ENCODE data around the gene SVIL.
"Not testable (repeated sequence)": the region's sequence is repeated elsewhere in the genome, so short reads cannot be mapped to it uniquely, and the experiment has no call there.

SVIL gene

DNA sequence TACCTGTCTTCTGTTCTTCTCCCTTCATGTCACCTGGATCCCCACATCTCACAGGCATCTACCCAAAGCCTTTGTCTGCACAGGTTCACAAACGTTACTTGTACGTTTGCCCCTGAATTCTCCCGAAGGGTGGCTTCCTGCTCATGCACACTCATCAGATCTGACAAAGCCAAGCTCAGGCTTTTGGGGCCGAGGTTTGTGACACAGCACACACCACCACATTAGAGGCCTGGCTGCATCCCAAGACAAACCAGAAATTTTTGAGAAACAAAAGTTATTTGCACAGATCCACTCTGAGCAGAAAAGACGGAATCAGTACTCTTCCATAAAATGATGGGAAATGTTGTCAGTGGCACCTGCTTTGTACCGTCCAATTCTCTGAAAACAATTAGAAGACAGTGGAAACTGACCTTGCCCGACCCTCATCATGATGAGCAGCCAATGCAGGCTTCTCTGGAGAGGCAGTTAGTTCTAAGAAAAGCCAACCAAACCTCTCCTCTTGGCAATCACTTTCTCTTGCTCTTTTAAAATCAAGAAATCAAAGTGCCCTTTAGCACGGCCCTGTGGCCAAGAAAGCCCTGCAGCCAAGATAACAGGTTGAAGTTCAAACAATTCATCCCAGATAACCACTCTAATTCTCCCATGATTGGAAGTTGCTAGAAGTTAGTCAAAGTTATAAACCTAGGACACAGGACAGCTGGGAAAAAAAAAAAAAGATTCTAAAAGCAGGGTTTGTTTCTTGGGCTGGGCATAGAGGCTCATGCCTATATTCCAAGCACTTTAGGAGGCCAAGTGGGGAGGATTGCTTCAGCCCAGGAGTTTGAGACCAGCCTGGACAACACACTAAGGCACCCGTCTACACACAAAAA is 13.6 kb upstream of the SVIL start:
- no peak for DNase-seq

DNA sequence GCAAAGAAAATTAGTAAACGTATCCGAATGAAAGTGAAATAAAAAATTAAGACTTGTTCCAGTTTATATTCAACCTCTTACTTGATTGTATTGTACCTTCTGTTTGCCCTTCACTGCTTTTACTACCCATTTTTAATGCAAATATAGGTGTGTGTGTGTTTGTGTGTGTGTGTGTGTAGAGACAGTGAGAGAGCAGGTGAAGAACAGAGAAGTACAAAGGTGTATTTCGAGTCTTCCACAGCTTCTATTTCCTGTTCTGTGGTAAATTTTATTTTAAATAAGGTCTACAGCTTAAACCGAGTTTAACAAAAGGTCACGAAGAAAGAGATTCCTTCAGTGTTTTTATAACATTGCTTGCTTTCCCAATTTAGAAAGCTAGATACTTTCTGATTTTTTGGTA is 12.7 kb upstream of the SVIL start:
- no peak for DNase-seq

DNA sequence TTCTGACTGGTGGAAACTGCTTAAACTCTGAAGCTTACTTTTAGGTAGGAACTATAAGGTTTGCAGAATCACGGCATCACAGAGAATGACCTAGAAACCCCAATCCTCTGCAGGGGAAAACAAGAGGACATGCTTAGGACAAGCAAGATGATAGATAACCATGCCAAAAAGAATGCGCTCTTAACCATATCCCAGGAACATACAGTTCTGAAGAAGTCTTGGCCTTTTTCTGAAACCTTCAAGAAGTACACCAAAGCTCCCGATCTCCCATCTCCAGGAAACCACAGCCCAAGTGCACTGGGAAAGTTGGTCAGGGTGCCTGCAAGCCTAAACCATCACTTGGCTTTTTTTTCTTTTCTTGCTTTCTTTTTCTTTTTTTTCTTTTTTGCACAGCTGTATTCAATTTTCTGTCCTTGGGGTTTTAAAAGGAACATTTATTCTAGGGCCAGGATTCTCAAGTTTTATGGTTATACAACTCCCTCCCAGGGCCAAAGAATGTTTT is 12.2 kb upstream of the SVIL start:
- DNase-seq: no peak

DNA sequence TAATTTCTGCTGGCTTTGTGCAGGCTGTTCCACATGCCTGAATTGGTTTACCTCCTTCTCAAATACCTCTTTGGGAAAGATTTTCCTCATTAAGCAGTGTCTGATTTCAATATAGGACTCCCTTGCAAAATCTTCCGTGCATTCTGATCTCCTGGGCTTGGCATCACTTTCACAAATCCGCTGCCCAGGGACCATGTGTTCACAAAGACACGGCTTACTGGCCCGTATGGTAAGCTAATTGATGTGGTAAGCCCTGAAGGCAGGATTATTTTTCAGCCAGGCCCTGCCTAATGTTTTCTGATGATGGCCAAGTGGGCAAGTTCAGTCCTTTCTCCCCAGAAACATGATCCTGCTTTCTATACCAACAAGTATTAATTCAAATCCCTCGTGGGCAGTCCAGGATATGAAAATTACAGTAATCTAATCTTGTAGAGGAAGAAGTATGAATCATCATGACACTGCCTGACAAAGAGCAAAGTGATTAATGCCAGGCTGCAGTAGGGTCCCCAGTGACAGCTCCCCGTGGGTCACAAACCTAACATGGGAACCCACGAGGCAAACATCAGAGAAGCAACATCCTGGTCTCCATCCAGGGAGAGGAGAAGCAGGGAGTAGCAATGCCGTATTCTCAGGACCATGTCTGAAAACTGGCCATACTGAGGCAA is 11.6 kb upstream of the SVIL start:
- DNase-seq: peak; percentile 31

DNA sequence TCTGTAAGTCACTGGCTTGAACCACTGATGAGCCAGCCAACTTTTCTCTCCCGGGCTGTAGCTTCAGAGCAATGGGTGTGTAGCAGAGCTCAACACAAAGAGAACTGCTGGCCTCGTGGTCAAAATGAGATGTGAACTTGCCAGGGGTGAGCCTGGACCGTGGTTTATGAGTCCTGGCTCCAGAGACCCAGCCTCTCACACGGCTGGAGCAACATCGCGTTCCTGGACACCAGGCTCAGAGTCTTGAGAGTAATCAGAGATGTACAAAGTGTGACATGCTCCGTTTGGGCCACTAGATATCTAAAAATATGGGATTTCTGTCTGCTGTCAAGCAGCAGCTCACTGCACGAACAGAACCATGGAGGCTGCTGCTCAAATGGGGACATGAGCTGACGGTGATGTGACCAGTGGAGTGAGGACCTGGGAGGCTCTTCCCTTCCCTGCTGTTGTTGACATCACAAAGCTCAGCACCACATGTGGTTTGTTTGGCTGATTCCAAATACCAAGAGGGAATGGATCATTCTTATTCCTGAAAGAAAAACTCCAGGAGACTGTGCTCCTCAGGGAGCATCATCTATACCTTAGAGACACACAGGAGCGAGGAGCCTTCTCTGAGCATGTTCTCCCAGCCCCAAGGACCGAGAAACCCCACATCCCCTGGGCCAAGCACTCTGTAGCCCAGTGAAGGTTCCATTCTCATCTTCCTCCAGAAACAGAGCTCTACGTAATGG is 9.2 kb upstream of the SVIL start:
- DNase-seq: no peak

DNA sequence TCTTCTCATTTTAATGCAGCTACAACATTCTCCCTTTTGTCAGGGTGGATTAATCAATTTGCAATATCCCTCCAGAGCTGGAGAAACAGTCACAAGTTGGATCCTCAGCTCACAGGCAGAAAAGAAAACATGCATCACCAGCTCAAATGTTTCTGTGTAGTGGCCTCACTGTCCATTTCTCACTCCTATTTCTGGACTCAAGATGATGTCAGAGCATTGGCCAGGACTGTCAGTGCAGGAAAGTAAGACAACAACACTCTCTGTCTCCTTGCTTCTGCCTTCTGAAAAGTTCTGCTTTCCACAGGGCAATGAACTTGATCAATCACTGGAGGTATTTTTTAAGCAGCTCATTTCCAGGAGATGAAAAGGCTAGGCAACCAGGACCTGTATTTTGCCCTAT is 8.2 kb upstream of the SVIL start:
- DNase-seq: no peak

DNA sequence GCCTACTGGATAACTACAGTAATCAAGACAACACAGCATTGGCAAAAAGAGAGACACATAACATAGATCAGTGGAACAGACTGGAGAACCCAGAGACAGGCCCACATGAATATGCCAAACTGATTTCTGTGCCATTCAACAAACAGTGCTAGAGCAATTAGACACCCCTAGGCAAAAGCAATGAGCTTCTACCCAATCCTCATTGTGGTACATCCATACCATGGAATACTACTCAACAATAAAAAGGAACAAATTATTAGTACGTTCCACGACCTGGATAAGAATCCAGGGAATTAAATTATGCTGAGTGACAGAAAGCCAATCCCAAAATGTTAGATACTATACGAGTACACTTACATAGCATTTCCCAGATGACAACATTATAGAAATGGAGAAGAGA is 2.8 kb upstream of the SVIL start:
- no peak for DNase-seq

DNA sequence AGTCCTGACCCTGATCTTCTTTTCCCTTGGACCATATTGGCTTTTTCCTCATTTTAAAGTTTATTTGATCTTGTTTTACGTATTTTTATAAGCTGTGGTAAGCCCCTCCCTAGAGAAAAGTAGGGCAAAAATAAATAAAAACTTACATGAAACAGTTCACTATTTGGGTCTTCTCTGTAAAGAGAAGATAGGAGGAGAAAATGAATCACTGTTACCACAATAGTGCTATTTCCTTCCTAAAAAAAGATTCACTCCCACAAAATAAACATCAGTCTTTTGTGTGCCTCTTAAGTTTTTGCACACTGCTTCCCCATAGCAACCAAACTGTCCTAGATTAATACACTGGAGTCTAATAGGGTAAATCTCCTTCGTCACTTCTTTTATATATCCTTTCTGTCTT is 1.4 kb upstream of the SVIL start:
- peak; percentile 69 for DNase-seq

DNA sequence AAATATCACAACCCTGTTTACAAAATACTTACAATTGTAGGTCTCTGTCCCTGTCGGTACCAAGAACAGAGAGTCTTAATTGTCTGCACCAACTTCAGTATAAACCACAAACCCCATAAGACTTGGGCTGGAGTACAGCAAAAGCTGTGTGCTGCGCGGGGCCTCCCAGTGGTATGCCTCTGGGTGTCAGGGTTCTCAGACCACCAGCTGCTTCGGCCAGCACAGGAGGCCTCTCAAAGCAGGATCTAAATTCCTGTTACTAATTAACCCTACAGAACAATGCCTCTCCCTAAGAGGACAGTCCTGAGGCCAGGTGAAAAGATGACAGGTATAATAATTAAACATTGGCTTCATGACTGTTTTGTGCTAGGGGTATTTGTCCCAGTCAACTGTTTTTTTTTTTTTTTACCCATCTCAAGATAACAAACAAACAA is 957 bp upstream of the SVIL start:
- peak; percentile 17 for DNase-seq

DNA sequence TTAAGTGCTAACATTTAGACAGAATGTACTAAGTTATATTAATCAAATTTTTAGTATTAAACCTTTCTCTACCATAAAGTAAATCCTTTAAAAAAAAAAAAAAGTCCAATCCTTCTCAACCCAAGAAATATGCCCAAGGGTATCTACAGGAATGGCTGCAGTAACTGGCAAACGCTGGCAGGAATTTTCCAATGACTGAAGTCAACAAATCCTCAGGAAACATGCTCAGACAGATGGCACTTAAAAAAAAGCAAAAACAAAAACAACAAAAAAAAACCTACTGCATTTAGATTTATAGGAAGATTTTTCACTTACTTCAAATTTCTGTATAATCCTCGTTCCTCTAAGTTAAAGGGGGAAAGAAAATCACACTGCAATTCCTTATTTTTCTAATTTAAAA is 666 bp downstream of the SVIL start:
- no peak for DNase-seq

DNA sequence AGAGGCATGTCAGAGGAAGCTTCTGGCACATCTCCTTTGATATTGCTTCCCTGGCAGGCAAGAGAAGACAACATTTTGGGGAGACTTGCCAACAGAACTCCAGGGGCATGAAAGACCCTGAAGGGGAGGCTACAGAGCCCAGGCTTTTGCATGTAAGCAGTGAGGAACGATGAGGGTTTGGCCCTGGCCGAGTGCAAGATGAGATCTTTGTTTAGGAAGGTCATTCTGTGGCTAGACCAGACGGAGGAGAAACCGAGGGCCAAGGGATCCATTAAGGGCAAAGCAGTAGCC is 3.8 kb downstream of the SVIL start:
- no peak for DNase-seq

DNA sequence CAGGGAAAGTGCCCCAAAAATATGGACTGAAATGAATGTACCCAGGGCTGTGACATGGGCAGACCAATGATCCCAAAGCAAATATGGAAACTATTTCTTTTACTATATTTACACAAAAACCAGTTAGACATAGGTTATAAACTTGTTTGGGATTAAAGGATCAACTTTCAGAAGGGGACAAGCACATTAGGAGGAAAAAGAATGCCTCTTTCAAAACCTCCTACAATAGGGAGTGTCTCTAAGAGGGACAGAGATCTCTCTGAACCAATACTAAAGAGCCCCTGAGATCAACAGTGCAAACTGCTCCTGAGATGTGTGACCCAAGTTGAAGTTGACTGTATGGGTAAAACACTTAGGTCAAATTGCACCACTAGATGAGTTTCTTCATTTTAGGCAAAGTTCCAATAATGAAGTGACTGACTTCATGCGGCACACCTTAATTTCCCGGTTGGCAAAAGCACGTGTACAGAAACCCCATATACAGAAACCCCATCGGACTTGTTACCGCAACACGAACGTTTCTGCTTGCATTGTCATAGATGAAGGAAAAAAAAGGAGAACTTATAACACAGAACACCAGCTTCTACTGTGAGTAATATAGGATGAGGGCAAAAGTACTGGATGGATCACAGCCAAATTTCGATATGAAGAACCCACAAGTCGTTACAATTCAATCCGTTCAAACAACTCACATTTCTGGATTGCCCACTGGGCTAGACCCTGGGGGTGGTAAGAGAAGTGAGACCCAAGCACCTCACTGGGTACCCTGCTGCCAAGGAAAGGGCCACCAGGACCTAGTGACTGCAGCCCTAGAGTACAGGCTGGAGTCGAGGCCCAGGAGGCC is 4.3 kb downstream of the SVIL start:
- peak; percentile 92 for DNase-seq

DNA sequence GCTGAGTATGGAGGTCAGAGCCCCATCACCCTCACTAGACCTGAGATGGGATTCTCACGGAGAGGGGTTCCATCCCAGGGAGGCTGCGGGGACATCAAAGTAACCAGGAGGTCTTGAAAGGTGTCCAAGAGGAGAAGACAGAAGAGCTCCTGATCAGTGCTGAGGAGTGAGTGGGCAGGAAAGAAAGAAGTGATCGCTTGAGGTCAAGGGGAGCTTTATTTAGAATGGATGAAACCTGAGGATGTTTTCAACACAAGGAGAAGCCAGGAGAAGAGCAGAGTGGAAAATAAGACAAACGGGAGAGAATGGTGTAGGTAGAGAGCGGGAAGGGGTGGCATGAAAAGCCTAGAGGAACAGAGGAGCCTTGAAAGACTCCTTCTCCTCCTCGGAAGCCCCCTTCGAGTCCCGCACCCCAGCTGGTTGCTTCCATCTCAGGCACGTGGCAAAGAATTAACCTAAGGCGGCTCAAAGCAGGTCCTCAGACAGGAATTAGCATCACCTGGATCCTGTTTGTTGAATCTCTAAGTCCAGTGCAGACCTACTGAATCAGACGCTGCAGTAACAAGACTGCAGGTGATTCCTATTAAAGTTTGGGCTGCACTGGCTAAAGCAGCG is 5.8 kb downstream of the SVIL start:
- DNase-seq: no peak

DNA sequence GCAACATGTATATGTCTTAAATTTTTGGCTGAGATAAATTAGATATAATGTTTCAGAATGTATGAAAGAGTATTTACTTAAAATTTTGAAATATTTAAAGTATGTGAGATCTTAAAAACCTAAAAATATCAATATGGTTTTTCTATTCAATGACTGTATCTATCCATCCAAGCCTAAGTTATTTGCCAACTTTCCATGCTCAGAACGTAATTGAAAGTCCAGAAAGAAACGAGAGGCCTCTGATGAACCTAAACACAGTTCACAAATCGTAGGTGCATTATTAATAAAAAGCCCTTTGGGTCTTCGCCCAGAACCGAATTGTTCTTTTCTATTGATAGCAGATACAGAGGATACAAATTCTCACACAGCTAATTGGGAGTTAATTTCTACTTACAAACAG is 6.5 kb downstream of the SVIL start:
- no peak for DNase-seq

DNA sequence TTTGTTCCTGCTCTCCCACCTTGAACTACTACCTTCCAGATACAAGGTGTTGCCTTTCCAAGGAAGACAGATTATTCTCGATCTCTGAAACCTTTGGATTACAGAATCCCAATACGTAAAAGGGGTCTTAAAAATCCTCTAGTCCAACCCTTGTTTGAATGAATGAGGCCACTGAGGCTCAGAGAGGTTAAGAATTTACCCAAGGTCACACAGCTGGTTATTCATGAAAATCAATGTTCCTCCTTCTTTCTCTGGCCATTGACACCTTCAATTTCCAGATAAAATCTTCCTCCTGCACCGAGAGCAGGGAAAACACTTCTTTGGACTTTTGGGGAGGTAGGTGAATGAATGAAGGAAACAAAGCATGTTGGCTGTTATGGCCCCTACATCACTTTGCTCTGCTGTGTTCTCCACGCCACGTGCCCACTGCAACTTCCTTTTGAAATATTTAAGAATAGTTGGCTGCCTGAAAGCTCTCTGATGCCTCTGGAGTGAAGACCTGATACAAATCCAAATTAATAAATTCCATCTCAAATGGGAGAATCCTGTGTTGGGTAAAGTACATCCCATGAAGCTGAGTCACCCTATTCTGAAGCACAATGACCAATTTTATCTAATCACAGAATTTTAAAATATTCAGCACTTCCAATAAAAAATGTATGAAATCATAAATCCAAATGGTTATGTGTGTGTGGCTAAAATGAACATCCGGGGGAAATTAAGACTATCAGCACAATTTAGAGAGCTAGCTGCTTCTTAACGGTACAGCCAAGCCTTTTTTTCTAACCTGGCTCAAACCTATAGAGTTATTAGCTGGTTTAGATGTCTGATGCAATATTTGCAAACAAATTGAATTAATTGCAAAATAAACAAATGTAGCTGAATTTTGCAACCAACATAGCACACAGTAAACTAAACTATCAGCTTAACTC is 7.3 kb downstream of the SVIL start:
- no peak for DNase-seq

DNA sequence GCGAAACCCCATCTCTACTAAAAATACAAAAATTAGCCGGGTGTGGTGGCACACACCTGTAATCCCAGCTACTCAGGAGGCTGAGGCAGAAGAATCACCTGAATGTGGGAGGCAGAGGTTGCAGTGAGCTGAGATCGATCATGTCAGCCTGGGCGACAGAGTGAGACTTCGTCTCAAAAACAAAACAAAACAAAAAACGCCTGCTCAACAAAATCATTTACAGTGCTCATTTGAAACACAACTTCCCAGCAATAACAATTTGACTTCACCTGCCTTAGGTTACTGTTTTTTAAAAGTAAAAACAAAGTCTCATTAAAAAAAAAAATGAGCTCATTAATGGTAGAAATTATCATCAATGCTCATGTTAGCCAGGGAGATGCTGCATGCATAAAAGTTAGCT is 10.4 kb downstream of the SVIL start:
- not testable (repeated sequence) for DNase-seq

DNA sequence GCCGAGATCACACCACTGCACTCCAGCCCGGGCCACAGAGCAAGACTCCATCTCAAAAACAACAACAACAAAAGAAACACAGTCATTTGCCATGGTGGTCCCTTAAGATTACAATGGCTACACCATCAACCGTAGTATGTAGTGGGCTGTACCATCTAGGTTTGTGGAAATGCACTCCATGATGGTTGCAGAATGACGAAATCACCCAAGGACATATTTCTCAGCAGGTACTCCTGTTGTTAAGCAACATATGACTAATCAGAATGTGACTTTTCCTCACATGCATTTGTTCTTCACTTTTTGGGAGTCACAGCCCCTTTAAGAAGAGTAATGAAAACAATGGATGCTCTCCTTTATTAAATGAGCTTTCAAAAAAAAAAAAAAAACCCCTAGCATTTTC is 11.0 kb downstream of the SVIL start:
- DNase-seq: peak; percentile 24

DNA sequence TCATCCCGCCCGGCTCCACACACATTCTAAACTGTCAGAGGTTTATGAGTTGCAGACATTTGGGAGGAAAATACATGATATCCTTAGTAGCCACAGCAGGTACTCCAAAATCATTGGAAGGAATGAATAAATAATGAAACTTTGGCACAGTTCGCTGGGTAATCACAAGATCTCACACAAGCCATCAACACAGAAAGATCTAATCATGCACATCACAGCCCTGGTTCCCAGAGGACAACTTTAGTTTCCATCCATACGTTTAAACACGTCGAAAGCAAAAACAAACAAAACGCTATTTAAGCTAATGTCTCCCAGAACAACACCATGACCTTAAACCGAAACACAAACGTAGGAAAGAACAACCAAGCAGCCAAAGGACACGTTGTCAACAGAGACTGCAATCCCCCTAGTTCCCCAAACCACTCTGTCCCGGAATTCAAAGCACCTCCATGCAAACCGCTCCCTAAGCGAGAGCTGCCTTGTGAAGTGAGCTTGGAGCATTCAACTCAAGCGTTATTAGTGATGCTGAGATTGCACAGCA is 12.3 kb downstream of the SVIL start:
- DNase-seq: no peak

DNA sequence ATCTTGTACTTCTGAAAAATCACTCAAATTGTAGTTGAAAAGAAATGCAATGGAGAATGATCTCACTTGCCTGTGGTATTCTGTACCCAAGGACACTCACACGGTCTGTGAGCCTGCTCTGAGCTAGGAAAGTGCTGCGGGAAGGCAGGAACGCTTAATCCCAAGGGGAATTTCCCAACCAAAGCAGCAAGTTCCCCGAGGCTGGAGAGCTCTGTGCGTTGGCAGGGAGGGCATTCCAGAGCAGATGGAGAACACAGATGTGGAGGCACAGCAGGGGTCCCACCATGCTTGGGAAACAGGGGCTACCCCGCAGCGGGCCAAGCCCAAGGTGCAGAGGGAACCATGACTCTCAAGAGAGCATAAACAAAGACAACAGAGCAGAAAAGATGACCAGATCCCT is 13.6 kb downstream of the SVIL start:
- no peak for DNase-seq

DNA sequence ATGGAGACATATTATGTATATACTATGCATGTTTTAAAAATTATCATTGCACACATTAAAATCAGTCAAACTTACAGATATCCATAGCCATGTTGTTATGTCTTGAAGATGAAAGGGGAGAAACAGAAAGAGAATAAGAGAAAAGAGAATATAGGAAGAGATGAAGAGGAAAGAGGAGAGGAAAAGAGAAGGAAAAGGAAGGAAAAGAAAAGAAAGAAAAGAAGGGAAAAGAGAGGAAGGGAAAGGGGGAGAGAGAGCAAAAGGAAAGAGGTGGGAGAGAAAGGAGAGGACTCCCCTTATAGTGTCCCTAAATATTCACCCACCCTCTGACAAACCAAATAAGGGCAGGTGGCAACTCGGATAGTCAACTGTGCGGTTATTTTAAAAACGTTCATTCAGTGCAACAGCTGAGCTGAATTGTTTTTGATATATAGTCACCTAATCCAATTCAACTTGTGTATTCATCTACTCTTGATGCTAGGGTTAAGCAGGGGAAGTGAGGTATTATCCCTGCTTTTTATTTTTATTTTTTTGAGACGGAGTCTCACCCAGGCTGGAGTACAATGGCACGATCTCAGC is 14.6 kb downstream of the SVIL start:
- no peak for DNase-seq

DNA sequence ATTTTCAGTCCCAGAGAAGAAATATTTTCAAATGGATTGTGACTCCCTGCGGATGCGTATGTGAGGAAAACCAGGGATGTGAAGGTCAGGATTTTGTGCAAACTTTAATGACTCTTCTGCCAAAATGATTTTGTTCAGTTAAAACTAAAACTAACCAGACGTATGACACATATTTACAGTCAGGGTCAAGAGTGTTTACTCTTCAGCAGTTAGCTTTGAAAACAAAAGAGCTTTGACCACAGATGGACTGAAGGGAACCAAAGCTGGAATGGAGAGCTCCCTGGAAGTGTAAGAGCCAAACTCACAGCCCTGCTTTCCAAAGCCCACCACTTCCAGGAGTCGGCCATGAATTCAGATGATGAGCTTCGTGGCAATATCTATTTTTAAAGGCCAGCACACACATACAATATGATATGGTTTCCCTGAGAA is 15.5 kb downstream of the SVIL start:
- DNase-seq: no peak

All from MV-4-11 (cell line).